Renal cortex interstitium (tissue), 11 donors: ENCODE data around the gene IKZF3. TPM values are rescaled to one million over a fixed set of nuclear protein-coding genes. Genes with fewer than 3 reads are reported as not detected.
"Not testable (repeated sequence)": the region's sequence is repeated elsewhere in the genome, so short reads cannot be mapped to it uniquely, and the experiment has no call there.

Experiments used
- DNase-seq, 11 donors: peaks; one replicate each; pipeline ENCODE4 v3.0.0-alpha.2; 2013; ENCODE audit warnings: low read depth in 9 of 11, low spot score in 4 of 11; ENCODE audit errors: extremely low read depth in 1 of 11
- polyA plus RNA-seq, 3 donors: library from polyadenylated mRNA; unstranded; fragments of 120-200 nt; gene quantifications; one replicate each; pipeline ENCODE4 v1.2.1, GENCODE V29; 2013; ENCODE audit not compliant: insufficient read length in 3 of 3

Gene IKZF3
- polyA plus RNA-seq, 3 donors, result 0.11 to 0.30 (median 0.23) TPM

- no peak for DNase-seq
These were observed 127.6 kb downstream of the IKZF3 start for GRCh38 chr17:39736319-39737165.

GRCh38 chr17:39735882-39736281 is 128.2 kb downstream of the IKZF3 start:
- no peak for DNase-seq

- no peak for DNase-seq
These were observed 131.5 kb downstream of the IKZF3 start for GRCh38 chr17:39732586-39732985.

- peak in 3 of 11 donors; percentile 78 to 86 (median 82) for DNase-seq
These were observed 133.8 kb downstream of the IKZF3 start, which contains the start of gene MIEN1 for GRCh38 chr17:39730095-39730921. Gene MIEN1 (minus strand): TSS chr17:39730532. CDS start chr17:39730495, 37 bp downstream.

- DNase-seq, result no peak
These were observed 134.7 kb downstream of the IKZF3 start for GRCh38 chr17:39729280-39729851.

- DNase-seq, result no peak
These were observed 136.6 kb downstream of the IKZF3 start for GRCh38 chr17:39727556-39727955.

- no peak for DNase-seq
These were observed 137.5 kb downstream of the IKZF3 start for GRCh38 chr17:39726617-39727016.

GRCh38 chr17:39725923-39726322 is 138.2 kb downstream of the IKZF3 start:
- DNase-seq, result not testable (repeated sequence)

- DNase-seq, result no peak
These were observed 139.4 kb downstream of the IKZF3 start for GRCh38 chr17:39724731-39725130.

- DNase-seq, result no peak
These were observed 140.9 kb downstream of the IKZF3 start for GRCh38 chr17:39722965-39723848.

- no peak for DNase-seq
These were observed 142.0 kb downstream of the IKZF3 start for GRCh38 chr17:39722104-39722503.

- DNase-seq, result peak in 1 of 11 donors; percentile 23
These were observed 144.4 kb downstream of the IKZF3 start for GRCh38 chr17:39719563-39720355.

GRCh38 chr17:39717660-39718059 is 146.5 kb downstream of the IKZF3 start:
- DNase-seq, result no peak

GRCh38 chr17:39716879-39717536 is 147.1 kb downstream of the IKZF3 start:
- no peak for DNase-seq

GRCh38 chr17:39716073-39716818 is 147.9 kb downstream of the IKZF3 start:
- no peak for DNase-seq

- no peak for DNase-seq
These were observed 148.6 kb downstream of the IKZF3 start for GRCh38 chr17:39715375-39716072.
